ENCODE measurements around the gene PA2G4.
"Not testable (repeated sequence)": the region's sequence is repeated elsewhere in the genome, so short reads cannot be mapped to it uniquely, and the experiment has no call there.

The PA2G4 gene

GRCh38 chr12:56104109-56104814 is at the start of gene PA2G4:
PA2G4 (plus strand) TSS chr12:56104559; CDS start chr12:56104738, 179 bp downstream.
- POLR2A ChIA-PET, result interaction anchor here (0.6 to 6.1 kb wide), 28 partner anchors 9 to 345 kb away, joined by 3 to 122 read pairs (median 6); partner anchors contain the start of genes CNPY2, ERBB3, ESYT1 and RAB5B
- TF ChIP-seq SUZ12 (IDR thresholded peaks at IDR 0.05) (no peak), L3MBTL2 (conservative IDR thresholded peaks at IDR 0.05) (peak; percentile 97), CTBP1 (IDR thresholded peaks at IDR 0.05; ENCODE audit: borderline replicate concordance) (no peak)

GRCh38 chr12:56059964-56060363 is 44.4 kb upstream of the PA2G4 start:
- ChIA-PET POLR2A (interaction anchor here (1.3 kb wide), 1 partner anchor 56 kb away, joined by 3 read pairs; no protein-coding TSS in a partner anchor), CTCF (interaction anchor here (0.6 to 1.4 kb wide), 2 partner anchors 20 to 52 kb away, joined by 3 read pairs; partner anchors contain the start of gene ERBB3)
- DNase-seq (ENCODE audit: extremely low spot score), result not testable (repeated sequence)

More at GRCh38 chr12:56104109-56104814, at the start of gene PA2G4:
- peak; percentile 95 for DNase-seq (ENCODE audit: extremely low spot score)
- CTCF ChIA-PET, result interaction anchor here (0.7 to 1.6 kb wide), 4 partner anchors 9 to 85 kb away, joined by 3 to 9 read pairs (median 4); partner anchors contain the start of gene SMARCC2

DNA sequence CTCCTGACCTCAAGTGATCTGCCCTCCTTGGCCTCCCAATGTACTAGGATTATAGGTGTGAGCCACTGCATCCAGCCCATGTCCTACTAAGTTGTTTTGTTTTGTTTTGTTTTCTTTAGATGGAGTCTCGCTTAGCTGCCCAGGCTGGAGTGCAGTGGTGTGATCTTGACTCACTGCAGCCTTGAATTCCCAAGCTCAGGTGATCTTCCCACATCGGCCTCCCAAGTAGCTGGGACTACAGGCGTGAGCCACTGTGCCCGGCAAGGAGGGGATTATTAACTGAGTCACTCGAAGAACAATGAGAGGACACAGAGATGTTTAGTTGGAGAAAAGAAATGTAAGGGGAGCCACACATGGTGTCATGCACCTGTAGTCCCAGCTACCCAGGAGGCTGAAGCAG is 42.4 kb upstream of the PA2G4 start:
- TF ChIP-seq SP1 (IDR thresholded peaks at IDR 0.05), result no peak
- TF ChIP-seq LEF1 (IDR thresholded peaks at IDR 0.05; ENCODE audit: borderline replicate concordance), result no peak
- TF ChIP-seq FOXA1 (IDR thresholded peaks at IDR 0.05), result no peak
- no peak for TF ChIP-seq CTBP1 (IDR thresholded peaks at IDR 0.05; ENCODE audit: borderline replicate concordance)
- no peak for TF ChIP-seq FOXM1 (IDR thresholded peaks at IDR 0.05; ENCODE audit: borderline replicate concordance)
- no peak for TF ChIP-seq PKNOX1 (IDR thresholded peaks at IDR 0.05)
- TF ChIP-seq BHLHE40 (IDR thresholded peaks at IDR 0.05; ENCODE audit: borderline replicate concordance), result no peak
- TF ChIP-seq FOXK2 (IDR thresholded peaks at IDR 0.05), result no peak
- TF ChIP-seq TARDBP (IDR thresholded peaks at IDR 0.05), result no peak
- TF ChIP-seq HDGF (IDR thresholded peaks at IDR 0.05; ENCODE audit: borderline replicate concordance), result no peak
- TF ChIP-seq L3MBTL2 (conservative IDR thresholded peaks at IDR 0.05), result no peak
- TF ChIP-seq SUZ12 (IDR thresholded peaks at IDR 0.05), result no peak
- no peak for TF ChIP-seq NFRKB (IDR thresholded peaks at IDR 0.05)
- no peak for TF ChIP-seq ARNT (IDR thresholded peaks at IDR 0.05)
- no peak for TF ChIP-seq ELF4 (IDR thresholded peaks at IDR 0.05)
- no peak for TF ChIP-seq ZNF384 (IDR thresholded peaks at IDR 0.05)
- CTCF ChIA-PET, result interaction anchor here (0.6 to 1.2 kb wide), 2 partner anchors 18 to 24 kb away, joined by 3 to 5 read pairs; no protein-coding TSS in a partner anchor
- POLR2A ChIA-PET, result no interaction called here
- no peak for DNase-seq (ENCODE audit: extremely low spot score)

GRCh38 chr12:56062996-56063395 is 41.4 kb upstream of the PA2G4 start:
- ChIA-PET CTCF (interaction anchor here (0.7 kb wide), 1 partner anchor 12 kb away, joined by 4 read pairs; no protein-coding TSS in a partner anchor), POLR2A (no interaction called here)
- DNase-seq (ENCODE audit: extremely low spot score), result no peak
- TF ChIP-seq HDGF (IDR thresholded peaks at IDR 0.05; ENCODE audit: borderline replicate concordance) (no peak), FOXM1 (IDR thresholded peaks at IDR 0.05; ENCODE audit: borderline replicate concordance) (no peak), SUZ12 (IDR thresholded peaks at IDR 0.05) (no peak)

- no peak for DNase-seq (ENCODE audit: extremely low spot score)
- CTCF ChIA-PET, result interaction anchor here (0.5 kb wide), 1 partner anchor 13 kb away, joined by 4 read pairs; no protein-coding TSS in a partner anchor
- POLR2A ChIA-PET, result no interaction called here
- no peak for TF ChIP-seq LEF1 (IDR thresholded peaks at IDR 0.05; ENCODE audit: borderline replicate concordance)
- TF ChIP-seq L3MBTL2 (conservative IDR thresholded peaks at IDR 0.05), result no peak
- no peak for TF ChIP-seq ZNF384 (IDR thresholded peaks at IDR 0.05)
- no peak for TF ChIP-seq HDGF (IDR thresholded peaks at IDR 0.05; ENCODE audit: borderline replicate concordance)
- no peak for TF ChIP-seq SUZ12 (IDR thresholded peaks at IDR 0.05)
- TF ChIP-seq ELF4 (IDR thresholded peaks at IDR 0.05), result no peak
- TF ChIP-seq CTBP1 (IDR thresholded peaks at IDR 0.05; ENCODE audit: borderline replicate concordance), result no peak
- TF ChIP-seq SP1 (IDR thresholded peaks at IDR 0.05), result no peak
- no peak for TF ChIP-seq FOXK2 (IDR thresholded peaks at IDR 0.05)
- no peak for TF ChIP-seq NFRKB (IDR thresholded peaks at IDR 0.05)
- TF ChIP-seq FOXA1 (IDR thresholded peaks at IDR 0.05), result no peak
- no peak for TF ChIP-seq BHLHE40 (IDR thresholded peaks at IDR 0.05; ENCODE audit: borderline replicate concordance)
- TF ChIP-seq ARNT (IDR thresholded peaks at IDR 0.05), result no peak
Observed at GRCh38 chr12:56071648-56072047, 32.7 kb upstream of the PA2G4 start.

GRCh38 chr12:56074396-56074795 is 30.0 kb upstream of the PA2G4 start:
- ChIA-PET CTCF (interaction anchor here (0.6 to 0.9 kb wide), 2 partner anchors 11 kb away, joined by 3 to 4 read pairs; no protein-coding TSS in a partner anchor), POLR2A (interaction anchor here (2.5 kb wide), 1 partner anchor 30 kb away, joined by 13 read pairs; the partner anchor contains the start of gene PA2G4)
- TF ChIP-seq PKNOX1 (IDR thresholded peaks at IDR 0.05) (no peak), CTBP1 (IDR thresholded peaks at IDR 0.05; ENCODE audit: borderline replicate concordance) (no peak), BHLHE40 (IDR thresholded peaks at IDR 0.05; ENCODE audit: borderline replicate concordance) (no peak), L3MBTL2 (conservative IDR thresholded peaks at IDR 0.05) (no peak), ARNT (IDR thresholded peaks at IDR 0.05) (no peak), FOXA1 (IDR thresholded peaks at IDR 0.05) (no peak), HDGF (IDR thresholded peaks at IDR 0.05; ENCODE audit: borderline replicate concordance) (no peak), TARDBP (IDR thresholded peaks at IDR 0.05) (no peak), FOXK2 (IDR thresholded peaks at IDR 0.05) (no peak), ZNF384 (IDR thresholded peaks at IDR 0.05) (no peak), SUZ12 (IDR thresholded peaks at IDR 0.05) (no peak), LEF1 (IDR thresholded peaks at IDR 0.05; ENCODE audit: borderline replicate concordance) (no peak), NFRKB (IDR thresholded peaks at IDR 0.05) (no peak), SP1 (IDR thresholded peaks at IDR 0.05) (no peak), FOXM1 (IDR thresholded peaks at IDR 0.05; ENCODE audit: borderline replicate concordance) (no peak), ELF4 (IDR thresholded peaks at IDR 0.05) (no peak)
- no peak for DNase-seq (ENCODE audit: extremely low spot score)

- POLR2A ChIA-PET, result interaction anchor here (0.9 to 7.3 kb wide), 4 partner anchors 25 to 143 kb away, joined by 3 to 65 read pairs (median 3); partner anchors contain the start of genes PA2G4, RNF41 and ZC3H10
- DNase-seq (ENCODE audit: extremely low spot score), result not testable (repeated sequence)
- CTCF ChIA-PET, result interaction anchor here (0.7 kb wide), 1 partner anchor 1151 kb away, joined by 3 read pairs; the partner anchor contains the start of gene SHMT2
Observed at GRCh38 chr12:56077966-56078365, 26.4 kb upstream of the PA2G4 start.
